Left forelimb (tissue), 1 donor: ENCODE measurements around the gene ESYT2.
"Not testable (repeated sequence)": the region's sequence is repeated elsewhere in the genome, so short reads cannot be mapped to it uniquely, and the experiment has no call there.

ENCODE experiments used
- DNase-seq: peaks from one replicate; pipeline ENCODE4 v3.0.0-alpha.2; 2018; ENCODE audit warnings: low spot score

Gene ESYT2

GRCh38 chr7:158829342-158830210 is at the start of gene ESYT2:
Gene ESYT2 (minus strand): TSS chr7:158829509. CDS start chr7:158829418, 91 bp downstream.
- peak; percentile 100 for DNase-seq

- not testable (repeated sequence) for DNase-seq
These were observed 49.1 kb upstream of the ESYT2 start for GRCh38 chr7:158878151-158879079.

- no peak for DNase-seq
These were observed 47.7 kb upstream of the ESYT2 start for GRCh38 chr7:158876984-158877383.

GRCh38 chr7:158869876-158870275 is 40.6 kb upstream of the ESYT2 start:
- DNase-seq = no peak

- DNase-seq = no peak
These were observed 39.6 kb upstream of the ESYT2 start for GRCh38 chr7:158868764-158869410.

GRCh38 chr7:158867214-158867984 is 38.1 kb upstream of the ESYT2 start:
- no peak for DNase-seq

GRCh38 chr7:158865977-158866376 is 36.7 kb upstream of the ESYT2 start:
- DNase-seq = no peak

- DNase-seq = no peak
These were observed 36.2 kb upstream of the ESYT2 start for GRCh38 chr7:158865462-158865922.

- DNase-seq = no peak
These were observed 35.5 kb upstream of the ESYT2 start for GRCh38 chr7:158864833-158865232.

- DNase-seq = no peak
These were observed 35.2 kb upstream of the ESYT2 start for GRCh38 chr7:158864507-158864820.

- DNase-seq = peak; percentile 78
These were observed 34.5 kb upstream of the ESYT2 start for GRCh38 chr7:158863611-158864506.

- DNase-seq = not testable (repeated sequence)
These were observed 33.8 kb upstream of the ESYT2 start for GRCh38 chr7:158862985-158863610.

GRCh38 chr7:158861936-158862704 is 32.8 kb upstream of the ESYT2 start:
- no peak for DNase-seq

GRCh38 chr7:158861004-158861787 is 31.9 kb upstream of the ESYT2 start:
- DNase-seq = no peak

- no peak for DNase-seq
These were observed 31.1 kb upstream of the ESYT2 start for GRCh38 chr7:158860394-158860793.

GRCh38 chr7:158858592-158859503 is 29.5 kb upstream of the ESYT2 start:
- DNase-seq = no peak
